HG02885 (cell line): ENCODE results near the gene PRF1.

Experiments
- ATAC-seq: cut with Tn5 transposase; IDR thresholded peaks from one replicate; pipeline ENCODE4 v1.9.1; 2021; ENCODE audit warnings: mild to moderate bottlenecking; ENCODE audit not compliant: unreplicated experiment, poor library complexity

PRF1 gene

GRCh38 chr10:70596110-70596798 is 6.3 kb downstream of the PRF1 start:
- ATAC-seq = no peak

GRCh38 chr10:70595566-70596016 is 7.0 kb downstream of the PRF1 start:
- no peak for ATAC-seq

GRCh38 chr10:70594161-70594560 is 8.4 kb downstream of the PRF1 start:
- no peak for ATAC-seq

- ATAC-seq = no peak
Measured at GRCh38 chr10:70593513-70593890, 9.0 kb downstream of the PRF1 start.

GRCh38 chr10:70592746-70593512 is 9.6 kb downstream of the PRF1 start:
- ATAC-seq = no peak

- no peak for ATAC-seq
Measured at GRCh38 chr10:70592186-70592735, 10.3 kb downstream of the PRF1 start.

GRCh38 chr10:70590655-70591416 is 11.7 kb downstream of the PRF1 start:
- no peak for ATAC-seq

- no peak for ATAC-seq
Measured at GRCh38 chr10:70589762-70590654, 12.5 kb downstream of the PRF1 start.

GRCh38 chr10:70588859-70589570 is 13.5 kb downstream of the PRF1 start:
- ATAC-seq = no peak

- no peak for ATAC-seq
Measured at GRCh38 chr10:70588255-70588654, 14.3 kb downstream of the PRF1 start.

GRCh38 chr10:70587045-70587658 is 15.4 kb downstream of the PRF1 start:
- ATAC-seq = peak; percentile 81

GRCh38 chr10:70586348-70586930 is 16.1 kb downstream of the PRF1 start:
- no peak for ATAC-seq

- no peak for ATAC-seq
Measured at GRCh38 chr10:70585578-70586169, 16.9 kb downstream of the PRF1 start.

- ATAC-seq = no peak
Measured at GRCh38 chr10:70584909-70585544, 17.5 kb downstream of the PRF1 start.

GRCh38 chr10:70584366-70584765 is 18.2 kb downstream of the PRF1 start:
- ATAC-seq = no peak

- no peak for ATAC-seq
Measured at GRCh38 chr10:70583669-70584037, 18.9 kb downstream of the PRF1 start.

- no peak for ATAC-seq
Measured at GRCh38 chr10:70582793-70583668, 19.5 kb downstream of the PRF1 start.
